H9 (cell line): ENCODE data around the gene DDC. TPM values are rescaled to one million over a fixed set of nuclear protein-coding genes. Genes with fewer than 3 reads are reported as not detected.

Experiments
- DNase-seq: peaks from one replicate; pipeline ENCODE4 v3.0.0-alpha.2; 2017
- H2AFZ ChIP-seq: one replicate; pipeline ENCODE4 v1.6.1; 2013; ENCODE audit warnings: mild to moderate bottlenecking, low read length, control low read depth, moderate library complexity
- H2AK5ac ChIP-seq: 2 replicates; pipeline ENCODE4 v1.6.1; 2013; ENCODE audit warnings: low read length, control low read depth, mixed read lengths; ENCODE audit not compliant: insufficient read length
- H2BK120ac ChIP-seq: one replicate; pipeline ENCODE4 v1.6.1; 2013; ENCODE audit warnings: low read depth, mild to moderate bottlenecking, low read length, control low read depth, inconsistent platforms; ENCODE audit not compliant: poor library complexity, severe bottlenecking
- H2BK12ac ChIP-seq: 2 replicates; pipeline ENCODE4 v1.6.1; 2013; ENCODE audit warnings: low read length, control low read depth, mixed read lengths, low read depth; ENCODE audit not compliant: insufficient read length
- H2BK15ac ChIP-seq: 2 replicates; pipeline ENCODE4 v1.6.1; 2013; ENCODE audit warnings: low read depth, low read length, control low read depth
- H2BK20ac ChIP-seq: one replicate; pipeline ENCODE4 v1.6.1; 2013; ENCODE audit warnings: low read depth, mild to moderate bottlenecking, low read length, control low read depth, inconsistent platforms; ENCODE audit not compliant: poor library complexity, severe bottlenecking
- H2BK5ac ChIP-seq: 2 replicates; pipeline ENCODE4 v1.6.1; 2013; ENCODE audit warnings: low read length, control low read depth, mixed read lengths; ENCODE audit not compliant: insufficient read length
- H3K14ac ChIP-seq: 2 replicates; pipeline ENCODE4 v1.6.1; 2013; ENCODE audit warnings: low read length, control low read depth; ENCODE audit not compliant: insufficient read depth
- H3K18ac ChIP-seq: 2 replicates; pipeline ENCODE4 v1.6.1; 2013; ENCODE audit warnings: low read depth, mild to moderate bottlenecking, mixed read lengths, low read length, control low read depth; ENCODE audit not compliant: insufficient read length
- H3K23ac ChIP-seq: 2 replicates; pipeline ENCODE4 v1.6.1; 2013; ENCODE audit warnings: low read length, control low read depth, mixed read lengths, low read depth; ENCODE audit not compliant: insufficient read length
- H3K23me2 ChIP-seq: 2 replicates; pipeline ENCODE4 v1.6.1; 2013; ENCODE audit warnings: low read depth, mild to moderate bottlenecking, mixed read lengths, low read length, control low read depth; ENCODE audit not compliant: insufficient read length, poor library complexity, severe bottlenecking
- H3K27ac ChIP-seq: 2 replicates; pipeline ENCODE4 v1.5.1; 2013; ENCODE audit warnings: low read length, control low read depth, mixed read lengths, low read depth; ENCODE audit not compliant: insufficient read length
- H3K27me3 ChIP-seq: 2 replicates; pipeline ENCODE4 v1.6.1; 2013; ENCODE audit warnings: low read length, control low read depth, inconsistent platforms; ENCODE audit not compliant: insufficient read depth
- H3K4ac ChIP-seq: 2 replicates; pipeline ENCODE4 v1.6.1; 2013; ENCODE audit warnings: low read depth, mild to moderate bottlenecking, control low read depth, inconsistent platforms, low read length, moderate library complexity
- H3K4me1 ChIP-seq: 2 replicates; pipeline ENCODE4 v1.6.1; 2013; ENCODE audit warnings: low read length, control low read depth, inconsistent platforms; ENCODE audit not compliant: insufficient read depth
- H3K4me2 ChIP-seq: 2 replicates; pipeline ENCODE4 v1.6.1; 2013; ENCODE audit warnings: low read length, control low read depth, mixed read lengths; ENCODE audit not compliant: insufficient read length, insufficient read depth
- H3K56ac ChIP-seq: 2 replicates; pipeline ENCODE4 v1.6.1; 2013; ENCODE audit warnings: low read depth, mild to moderate bottlenecking, mixed read lengths, low read length, control low read depth; ENCODE audit not compliant: insufficient read length
- H3K79me1 ChIP-seq: 2 replicates; pipeline ENCODE4 v1.6.1; 2013; ENCODE audit warnings: low read depth, mild to moderate bottlenecking, moderate library complexity, low read length, control low read depth, inconsistent platforms; ENCODE audit not compliant: insufficient read depth, poor library complexity, severe bottlenecking
- H3K79me2 ChIP-seq: 2 replicates; pipeline ENCODE4 v1.6.1; 2013; ENCODE audit warnings: low read length, control low read depth, inconsistent platforms; ENCODE audit not compliant: insufficient read depth
- H3K9ac ChIP-seq: 2 replicates; pipeline ENCODE4 v1.6.1; 2013; ENCODE audit warnings: low read length, control low read depth, mixed read lengths; ENCODE audit not compliant: insufficient read length; ENCODE audit errors: extremely low read depth
- H3K9me3 ChIP-seq: one replicate; pipeline ENCODE4 v1.6.1; 2013; ENCODE audit warnings: low read depth, low read length, inconsistent platforms; ENCODE audit not compliant: control insufficient read depth
- H3T11ph ChIP-seq: one replicate; pipeline ENCODE4 v1.6.1; 2013; ENCODE audit warnings: mild to moderate bottlenecking, low read length, control low read depth, inconsistent platforms
- H4K20me1 ChIP-seq: one replicate; pipeline ENCODE4 v1.6.1; 2013; ENCODE audit not compliant: control insufficient read depth, insufficient read length, insufficient read depth
- H4K5ac ChIP-seq: 2 replicates; pipeline ENCODE4 v1.6.1; 2013; ENCODE audit warnings: low read depth, mild to moderate bottlenecking, mixed read lengths, low read length, control low read depth; ENCODE audit not compliant: insufficient read length
- H4K8ac ChIP-seq: replicated peaks from 2 replicates; pipeline ENCODE4 v1.6.1; 2013; ENCODE audit warnings: low read length, control low read depth, mixed read lengths, low read depth; ENCODE audit not compliant: insufficient read length
- H4K91ac ChIP-seq: 2 replicates; pipeline ENCODE4 v1.6.1; 2013; ENCODE audit warnings: low read depth, mild to moderate bottlenecking, moderate library complexity, mixed read lengths, low read length, control low read depth; ENCODE audit not compliant: insufficient read length
- H3K27ac Mint-ChIP-seq, 3 experiments: 2 replicates in 2 of 3; 3 replicates in 1 of 3; pipeline ENCODE4 v1.8.0; 2020 to 2021; ENCODE audit warnings: mixed read lengths in 3 of 3, mild to moderate bottlenecking in 1 of 3, moderate library complexity in 1 of 3
- H3K27me3 Mint-ChIP-seq: 2 replicates; pipeline ENCODE4 v1.8.0; 2021; ENCODE audit warnings: low read depth, mild to moderate bottlenecking, moderate library complexity, mixed read lengths
- H3K36me3 Mint-ChIP-seq, 3 experiments: 2 replicates in 2 of 3; 3 replicates in 1 of 3; pipeline ENCODE4 v1.8.0; 2020 to 2021; ENCODE audit warnings: low read depth in 3 of 3, mixed read lengths in 3 of 3; ENCODE audit not compliant: insufficient read depth in 1 of 3
- H3K4me1 Mint-ChIP-seq, 2 experiments: 2 replicates each; pipeline ENCODE4 v1.8.0; 2020; ENCODE audit warnings: mixed read lengths in 2 of 2
- H3K4me3 Mint-ChIP-seq, 2 experiments: 2 replicates in 1 of 2; 3 replicates in 1 of 2; pipeline ENCODE4 v1.8.0; 2020 to 2021; ENCODE audit warnings: mild to moderate bottlenecking in 2 of 2, mixed read lengths in 2 of 2, moderate library complexity in 1 of 2
- H3K9me3 Mint-ChIP-seq, 2 experiments: 2 replicates in 1 of 2; 3 replicates in 1 of 2; pipeline ENCODE4 v1.8.0; 2020; ENCODE audit warnings: mild to moderate bottlenecking in 2 of 2, mixed read lengths in 2 of 2, moderate library complexity in 1 of 2
- WGBS: extraction: QIAGEN DNeasy Blood & Tissue Kit; methylation state at CpG from one replicate; pipeline ENCODE4 v1.1.7; 2013; ENCODE audit warnings: missing lambda C conversion rate, low lambda C conversion rate, mixed read lengths; ENCODE audit not compliant: insufficient read length; ENCODE audit errors: extremely low coverage; 5-methylcytosine and 5-hydroxymethylcytosine counted together
- total RNA-seq: library from RNA; stranded (reverse); gene quantifications from 2 replicates; pipeline ENCODE4 v1.2.1, GENCODE V29; 2021
- TF ChIP-seq, protein P1 (sequence below): fragments of 200-600 bp; sonication (generic); conservative IDR thresholded peaks from 3 replicates; pipeline ENCODE4 v1.8.0; 2021; ENCODE audit warnings: antibody characterized with exemption, mild to moderate bottlenecking

The DDC gene
- total RNA-seq, 1 experiment from 2014 or later = not detected

DNA sequence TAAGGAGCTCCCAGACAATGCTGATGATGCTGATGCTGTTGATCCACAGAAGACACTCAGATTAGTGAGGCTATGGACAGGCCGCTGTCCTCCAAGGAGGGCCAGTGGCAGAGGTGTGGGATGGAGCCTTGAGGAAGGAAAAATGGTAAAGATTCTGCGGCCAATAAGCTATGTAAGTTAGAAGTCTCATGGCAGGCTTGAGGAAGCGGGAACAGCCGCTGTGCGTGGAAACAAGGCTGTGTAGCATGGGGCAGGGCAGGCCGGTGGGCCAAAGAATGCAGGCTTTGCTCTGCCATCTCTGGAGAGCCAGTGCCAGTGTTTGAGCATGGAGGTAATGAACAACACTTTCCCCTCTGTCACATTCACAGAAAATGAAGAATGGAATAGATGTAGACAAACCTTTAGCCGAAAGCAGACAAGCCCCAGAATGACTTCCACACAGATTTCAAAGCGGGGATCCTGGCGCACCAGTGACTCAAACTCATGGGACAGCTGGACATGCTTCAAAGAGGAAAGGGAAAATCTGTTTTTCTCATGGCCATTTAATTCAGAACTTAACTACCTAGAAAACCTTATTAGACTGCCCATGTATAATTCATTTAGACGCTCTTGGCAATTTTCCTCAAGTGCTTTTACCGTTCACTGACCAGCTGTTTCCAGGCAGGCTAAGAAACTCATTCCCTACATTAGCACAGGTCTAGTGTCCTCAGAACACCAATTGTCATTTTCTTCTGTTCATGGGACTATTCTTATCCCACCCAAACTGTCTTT is 98.2 kb downstream of the DDC start:
- Histone ChIP-seq H3K56ac (no peak overlapping the region), H2BK120ac (no peak overlapping the region), H2AFZ (no peak overlapping the region), H3K23ac (no peak overlapping the region), H2BK15ac (no peak overlapping the region), H3K4me1 (no peaks in the 10 kb centered on the region), H2BK12ac (no peak overlapping the region), H3K79me1 (no peaks in the 10 kb centered on the region), H3K27me3 (no peaks in the 10 kb centered on the region), H3K18ac (no peak overlapping the region), H3T11ph (no peak overlapping the region), H2BK20ac (no peak overlapping the region), H4K20me1 (no peaks in the 10 kb centered on the region), H4K91ac (no peak overlapping the region), H3K14ac (no peak overlapping the region), H3K23me2 (no peaks in the 10 kb centered on the region), H3K9ac (no peak overlapping the region), H3K27ac (no peak overlapping the region), H4K8ac (no peak overlapping the region), H2BK5ac (no peak overlapping the region), H2AK5ac (no peak overlapping the region), H3K9me3 (no peaks in the 10 kb centered on the region), H4K5ac (no peak overlapping the region), H3K79me2 (no peaks in the 10 kb centered on the region), H3K4ac (no peak overlapping the region), H3K4me2 (no peak overlapping the region)
- no peaks in the 10 kb centered on the region; a peak in 2 of 7 replicates for H3K36me3 Mint-ChIP-seq
- peaks cover 0 to 3% of the 10 kb centered on the region in 2 experiments; a peak in 2 of 5 replicates for H3K9me3 Mint-ChIP-seq
- no peak overlapping the region for H3K27ac Mint-ChIP-seq
- no peak overlapping the region for H3K4me3 Mint-ChIP-seq
- no CpG with 5 or more reads among the region's 11 CpGs for WGBS
- no peak for DNase-seq
- peaks cover 21% of the 10 kb centered on the region for H3K27me3 Mint-ChIP-seq
- peaks cover 5 to 7% of the 10 kb centered on the region in 2 experiments; a peak in 3 of 4 replicates for H3K4me1 Mint-ChIP-seq
- TF ChIP-seq, protein P1, sequence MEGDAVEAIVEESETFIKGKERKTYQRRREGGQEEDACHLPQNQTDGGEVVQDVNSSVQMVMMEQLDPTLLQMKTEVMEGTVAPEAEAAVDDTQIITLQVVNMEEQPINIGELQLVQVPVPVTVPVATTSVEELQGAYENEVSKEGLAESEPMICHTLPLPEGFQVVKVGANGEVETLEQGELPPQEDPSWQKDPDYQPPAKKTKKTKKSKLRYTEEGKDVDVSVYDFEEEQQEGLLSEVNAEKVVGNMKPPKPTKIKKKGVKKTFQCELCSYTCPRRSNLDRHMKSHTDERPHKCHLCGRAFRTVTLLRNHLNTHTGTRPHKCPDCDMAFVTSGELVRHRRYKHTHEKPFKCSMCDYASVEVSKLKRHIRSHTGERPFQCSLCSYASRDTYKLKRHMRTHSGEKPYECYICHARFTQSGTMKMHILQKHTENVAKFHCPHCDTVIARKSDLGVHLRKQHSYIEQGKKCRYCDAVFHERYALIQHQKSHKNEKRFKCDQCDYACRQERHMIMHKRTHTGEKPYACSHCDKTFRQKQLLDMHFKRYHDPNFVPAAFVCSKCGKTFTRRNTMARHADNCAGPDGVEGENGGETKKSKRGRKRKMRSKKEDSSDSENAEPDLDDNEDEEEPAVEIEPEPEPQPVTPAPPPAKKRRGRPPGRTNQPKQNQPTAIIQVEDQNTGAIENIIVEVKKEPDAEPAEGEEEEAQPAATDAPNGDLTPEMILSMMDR = no peak
